ENCODE measurements around the gene RNU5D-1.

RNU5D-1 gene

GRCh38 chr1:44724296-44724954, 6.5 kb downstream of the RNU5D-1 start:
- Histone ChIP-seq H3K27me3 (ENCODE audit: insufficient read depth, low read length) (no peaks in the 10 kb centered on the region), H3K27ac (ENCODE audit: low read length) (no peak overlapping the region), H3K4me1 (ENCODE audit: insufficient read depth, low read length) (no peaks in the 10 kb centered on the region), H3K4me3 (ENCODE audit: low read length) (no peak overlapping the region), H3K36me3 (ENCODE audit: insufficient read depth, low read depth, low read length) (no peaks in the 10 kb centered on the region), H3K9ac (ENCODE audit: low read depth, low read length) (no peak overlapping the region), H3K9me3 (ENCODE audit: insufficient read depth, low read depth, low read length) (no peaks in the 10 kb centered on the region)

DNA sequence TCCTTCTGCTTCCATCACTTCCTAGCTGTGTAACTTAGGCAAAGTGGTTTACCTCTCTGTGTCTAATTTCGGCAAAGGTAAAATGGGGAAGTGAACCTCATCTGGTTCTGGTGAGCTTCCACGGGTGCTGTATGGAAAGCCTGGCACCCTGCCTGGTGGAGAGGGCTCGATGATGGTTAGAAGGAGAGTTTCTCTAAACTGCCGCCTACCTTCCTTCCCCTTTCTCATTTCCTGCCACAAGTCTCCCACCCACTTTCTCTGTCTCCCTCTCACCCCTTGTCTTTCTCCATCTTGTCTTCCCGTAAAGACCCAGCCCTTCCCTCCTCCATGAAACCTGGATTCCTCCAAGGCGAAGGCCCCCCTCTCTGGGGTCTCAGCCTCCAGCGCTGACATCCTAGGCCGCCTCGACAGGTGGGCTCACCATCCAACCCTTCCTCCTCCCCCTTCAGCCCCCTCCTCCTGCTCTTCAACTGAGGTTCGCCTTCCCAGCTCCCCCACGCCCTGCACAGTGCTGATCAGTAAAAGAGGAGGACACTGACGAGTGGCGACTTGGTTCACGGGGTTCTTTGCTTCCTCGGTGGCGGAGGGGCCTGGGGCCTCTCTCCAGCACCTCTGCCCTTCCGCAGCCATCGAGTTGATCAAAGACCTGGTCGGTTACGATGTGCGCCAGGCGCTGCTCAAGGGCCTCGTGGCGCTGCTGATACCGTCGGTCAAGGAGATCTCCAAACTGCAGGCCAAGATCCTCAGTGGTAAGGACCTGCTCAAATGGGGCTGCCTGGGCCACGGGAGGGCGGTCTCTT, 7.3 kb downstream of the RNU5D-1 start:
- no peaks in the 10 kb centered on the region for H3K9me3 ChIP-seq (ENCODE audit: insufficient read depth, low read depth, low read length)
- H3K27ac ChIP-seq (ENCODE audit: low read length) = no peak overlapping the region
- H3K27me3 ChIP-seq (ENCODE audit: insufficient read depth, low read length) = no peaks in the 10 kb centered on the region
- no peaks in the 10 kb centered on the region for H3K4me1 ChIP-seq (ENCODE audit: insufficient read depth, low read length)
- no peak overlapping the region for H3K4me3 ChIP-seq (ENCODE audit: low read length)
- no peak overlapping the region for H3K9ac ChIP-seq (ENCODE audit: low read depth, low read length)
- H3K36me3 ChIP-seq (ENCODE audit: insufficient read depth, low read depth, low read length) = no peaks in the 10 kb centered on the region

GRCh38 chr1:44723064-44723463, 7.9 kb downstream of the RNU5D-1 start:
- Histone ChIP-seq H3K4me1 (ENCODE audit: insufficient read depth, low read length) (no peaks in the 10 kb centered on the region), H3K27me3 (ENCODE audit: insufficient read depth, low read length) (no peaks in the 10 kb centered on the region), H3K9me3 (ENCODE audit: insufficient read depth, low read depth, low read length) (no peaks in the 10 kb centered on the region), H3K36me3 (ENCODE audit: insufficient read depth, low read depth, low read length) (no peaks in the 10 kb centered on the region), H3K9ac (ENCODE audit: low read depth, low read length) (no peak overlapping the region), H3K4me3 (ENCODE audit: low read length) (no peak overlapping the region), H3K27ac (ENCODE audit: low read length) (no peak overlapping the region)

- Histone ChIP-seq H3K27ac (ENCODE audit: low read length) (no peak overlapping the region), H3K4me1 (ENCODE audit: insufficient read depth, low read length) (no peaks in the 10 kb centered on the region), H3K9me3 (ENCODE audit: insufficient read depth, low read depth, low read length) (no peaks in the 10 kb centered on the region), H3K27me3 (ENCODE audit: insufficient read depth, low read length) (no peaks in the 10 kb centered on the region), H3K4me3 (ENCODE audit: low read length) (no peak overlapping the region), H3K9ac (ENCODE audit: low read depth, low read length) (peak overlapping the region; percentile 65), H3K36me3 (ENCODE audit: insufficient read depth, low read depth, low read length) (no peaks in the 10 kb centered on the region)
Observed at GRCh38 chr1:44721485-44722361, 9.2 kb downstream of the RNU5D-1 start.

DNA sequence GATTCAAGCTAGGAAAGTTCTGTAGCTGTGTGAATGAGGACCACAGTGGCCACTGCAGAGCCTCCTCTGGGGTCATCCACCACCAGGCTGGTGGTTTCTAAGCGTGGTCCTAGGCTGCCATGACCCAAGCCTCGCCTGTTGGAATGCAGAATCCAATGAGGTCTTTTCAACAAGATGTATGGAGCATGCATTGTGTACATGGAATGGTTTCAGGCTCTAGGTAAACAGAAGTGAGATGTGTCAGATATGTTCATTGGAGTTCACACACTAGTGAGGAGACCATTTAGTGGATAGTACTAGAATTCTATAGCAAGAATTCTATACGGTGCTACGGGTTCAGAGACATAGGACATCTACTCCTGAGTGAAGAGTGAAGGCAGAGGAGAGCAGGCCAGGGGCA, 10.7 kb downstream of the RNU5D-1 start:
- H3K4me1 ChIP-seq (ENCODE audit: insufficient read depth, low read length) = no peaks in the 10 kb centered on the region
- H3K9me3 ChIP-seq (ENCODE audit: insufficient read depth, low read depth, low read length) = no peaks in the 10 kb centered on the region
- no peak overlapping the region for H3K4me3 ChIP-seq (ENCODE audit: low read length)
- no peak overlapping the region for H3K27ac ChIP-seq (ENCODE audit: low read length)
- no peaks in the 10 kb centered on the region for H3K36me3 ChIP-seq (ENCODE audit: insufficient read depth, low read depth, low read length)
- no peaks in the 10 kb centered on the region for H3K27me3 ChIP-seq (ENCODE audit: insufficient read depth, low read length)
- H3K9ac ChIP-seq (ENCODE audit: low read depth, low read length) = no peak overlapping the region

- Histone ChIP-seq H3K27ac (ENCODE audit: low read length) (no peak overlapping the region), H3K4me1 (ENCODE audit: insufficient read depth, low read length) (no peaks in the 10 kb centered on the region), H3K4me3 (ENCODE audit: low read length) (no peak overlapping the region), H3K9me3 (ENCODE audit: insufficient read depth, low read depth, low read length) (no peaks in the 10 kb centered on the region), H3K36me3 (ENCODE audit: insufficient read depth, low read depth, low read length) (no peaks in the 10 kb centered on the region), H3K9ac (ENCODE audit: low read depth, low read length) (no peak overlapping the region), H3K27me3 (ENCODE audit: insufficient read depth, low read length) (no peaks in the 10 kb centered on the region)
Observed at GRCh38 chr1:44719318-44719717, 11.7 kb downstream of the RNU5D-1 start.

DNA sequence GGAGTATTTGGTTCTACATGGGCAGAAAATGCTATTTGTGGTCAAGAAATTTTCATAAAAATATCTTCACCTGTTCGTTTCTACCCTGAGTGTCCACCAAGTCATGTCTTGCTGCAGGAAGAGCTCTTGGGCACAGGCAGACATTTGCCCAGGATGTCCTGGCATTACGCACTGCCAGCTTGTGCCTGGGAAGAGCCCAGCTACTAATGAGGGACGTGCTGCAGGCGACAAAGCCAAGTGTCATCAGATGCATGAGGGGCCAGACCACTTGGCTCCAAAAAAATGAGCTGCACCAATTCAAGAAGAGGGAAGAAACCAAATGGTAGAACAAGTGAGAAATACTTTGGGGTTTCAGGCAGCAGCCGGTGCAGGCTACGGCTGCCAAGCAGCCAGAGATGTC, 12.9 kb downstream of the RNU5D-1 start:
- Histone ChIP-seq H3K9ac (ENCODE audit: low read depth, low read length) (no peak overlapping the region), H3K27ac (ENCODE audit: low read length) (no peak overlapping the region)

GRCh38 chr1:44717653-44718052, 13.3 kb downstream of the RNU5D-1 start:
- Histone ChIP-seq H3K9me3 (ENCODE audit: insufficient read depth, low read depth, low read length) (no peaks in the 10 kb centered on the region), H3K4me3 (ENCODE audit: low read length) (no peak overlapping the region), H3K4me1 (ENCODE audit: insufficient read depth, low read length) (no peaks in the 10 kb centered on the region), H3K27ac (ENCODE audit: low read length) (no peak overlapping the region), H3K27me3 (ENCODE audit: insufficient read depth, low read length) (no peaks in the 10 kb centered on the region), H3K36me3 (ENCODE audit: insufficient read depth, low read depth, low read length) (no peaks in the 10 kb centered on the region), H3K9ac (ENCODE audit: low read depth, low read length) (no peak overlapping the region)

More for the DNA sequence above, 12.9 kb downstream of the RNU5D-1 start:
- Histone ChIP-seq H3K4me1 (ENCODE audit: insufficient read depth, low read length) (no peaks in the 10 kb centered on the region), H3K9me3 (ENCODE audit: insufficient read depth, low read depth, low read length) (no peaks in the 10 kb centered on the region), H3K27me3 (ENCODE audit: insufficient read depth, low read length) (no peaks in the 10 kb centered on the region), H3K4me3 (ENCODE audit: low read length) (no peak overlapping the region), H3K36me3 (ENCODE audit: insufficient read depth, low read depth, low read length) (no peaks in the 10 kb centered on the region)

DNA sequence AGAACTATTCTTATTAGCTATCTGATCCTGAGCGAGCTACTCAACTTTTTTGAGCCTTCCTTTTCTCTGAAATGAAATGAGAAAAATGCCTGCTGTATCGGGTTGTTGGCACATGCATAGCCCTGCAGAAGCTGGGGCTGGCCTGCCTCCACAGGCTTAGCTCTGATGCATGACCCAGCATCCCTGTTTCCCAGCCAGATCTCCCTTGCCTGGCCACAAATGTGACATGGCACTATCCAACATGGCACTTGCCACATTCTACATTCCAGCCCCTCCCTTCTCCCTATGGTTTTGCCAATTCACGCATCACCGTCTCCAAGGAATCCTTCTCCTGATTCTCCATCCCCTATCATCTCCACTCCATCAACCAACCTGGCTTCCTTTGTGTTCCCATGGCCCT, 13.8 kb downstream of the RNU5D-1 start:
- Histone ChIP-seq H3K36me3 (ENCODE audit: insufficient read depth, low read depth, low read length) (no peaks in the 10 kb centered on the region), H3K27me3 (ENCODE audit: insufficient read depth, low read length) (no peaks in the 10 kb centered on the region), H3K27ac (ENCODE audit: low read length) (no peak overlapping the region), H3K4me3 (ENCODE audit: low read length) (no peak overlapping the region), H3K9me3 (ENCODE audit: insufficient read depth, low read depth, low read length) (no peaks in the 10 kb centered on the region), H3K9ac (ENCODE audit: low read depth, low read length) (no peak overlapping the region), H3K4me1 (ENCODE audit: insufficient read depth, low read length) (no peaks in the 10 kb centered on the region)

- Histone ChIP-seq H3K4me1 (ENCODE audit: insufficient read depth, low read length) (no peaks in the 10 kb centered on the region), H3K4me3 (ENCODE audit: low read length) (no peak overlapping the region), H3K9ac (ENCODE audit: low read depth, low read length) (no peak overlapping the region), H3K27ac (ENCODE audit: low read length) (no peak overlapping the region), H3K9me3 (ENCODE audit: insufficient read depth, low read depth, low read length) (no peaks in the 10 kb centered on the region), H3K27me3 (ENCODE audit: insufficient read depth, low read length) (no peaks in the 10 kb centered on the region), H3K36me3 (ENCODE audit: insufficient read depth, low read depth, low read length) (no peaks in the 10 kb centered on the region)
Observed at GRCh38 chr1:44714944-44715571, 15.9 kb downstream of the RNU5D-1 start.

- no peak overlapping the region for H3K9ac ChIP-seq (ENCODE audit: low read depth, low read length)
- H3K4me1 ChIP-seq (ENCODE audit: insufficient read depth, low read length) = no peaks in the 10 kb centered on the region
- no peak overlapping the region for H3K27ac ChIP-seq (ENCODE audit: low read length)
- no peaks in the 10 kb centered on the region for H3K9me3 ChIP-seq (ENCODE audit: insufficient read depth, low read depth, low read length)
- H3K27me3 ChIP-seq (ENCODE audit: insufficient read depth, low read length) = no peaks in the 10 kb centered on the region
- H3K36me3 ChIP-seq (ENCODE audit: insufficient read depth, low read depth, low read length) = no peaks in the 10 kb centered on the region
- H3K4me3 ChIP-seq (ENCODE audit: low read length) = no peak overlapping the region
Observed at GRCh38 chr1:44714532-44714931, 16.4 kb downstream of the RNU5D-1 start.

Measured in iPS-20b (cell line).